Gastroesophageal sphincter (tissue), 4 donors: ENCODE measurements around the gene ATP2B2. TPM values are rescaled to one million over a fixed set of nuclear protein-coding genes. Genes with fewer than 3 reads are reported as not detected.

ENCODE experiments used
- ATAC-seq: fragments of 150-250 bp; one replicate; pipeline ENCODE4 v1.9.1; 2016; ENCODE audit warnings: mild to moderate bottlenecking, moderate library complexity
- H3K27ac ChIP-seq, 4 donors: fragments of 200-600 bp; sonication (generic) in 3 of 4; 1 replicate in 3 of 4; 2 replicates in 1 of 4; pipeline ENCODE4 v1.5.1; 2016 to 2019
- H3K27me3 ChIP-seq: fragments of 200-600 bp; sonication (generic); one replicate; pipeline ENCODE4 v1.5.1; 2019
- H3K36me3 ChIP-seq, 2 donors: fragments of 200-600 bp; sonication (generic); one replicate each; pipeline ENCODE4 v1.5.1; 2019; ENCODE audit warnings: control low read depth in 1 of 2
- H3K4me1 ChIP-seq, 3 donors: fragments of 200-600 bp; sonication (generic); 1 replicate in 2 of 3; 2 replicates in 1 of 3; pipeline ENCODE4 v1.5.1; 2016 to 2019; ENCODE audit warnings: control low read depth in 2 of 3
- H3K4me3 ChIP-seq, 2 donors: fragments of 200-600 bp; sonication (generic); one replicate each; pipeline ENCODE4 v1.5.1; 2019; ENCODE audit warnings: mild to moderate bottlenecking in 1 of 2, moderate library complexity in 1 of 2
- H3K9me3 ChIP-seq, 3 donors: fragments of 200-600 bp; sonication (generic); one replicate each; pipeline ENCODE4 v1.5.1; 2017 to 2019; ENCODE audit warnings: control low read depth in 2 of 3
- CTCF ChIP-seq, 4 experiments: fragments of 200-600 bp in 2 of 4; fragments of 450-650 bp in 2 of 4; sonication (generic) in 1 of 4; IDR thresholded peaks; one replicate each; pipeline ENCODE4 v1.5.1; 2017 to 2019; ENCODE audit warnings: antibody characterized with exemption in 4 of 4, mild to moderate bottlenecking in 2 of 4, moderate library complexity in 2 of 4
- EP300 ChIP-seq: sonication (generic); formaldehyde crosslinking; IDR thresholded peaks from one replicate; pipeline ENCODE4 v1.6.1; 2017; ENCODE audit warnings: antibody characterized with exemption, mild to moderate bottlenecking
- POLR2A ChIP-seq, 2 donors: fragments of 450-650 bp; IDR thresholded peaks; one replicate each; pipeline ENCODE4 v1.6.1; 2017; ENCODE audit warnings: antibody characterized with exemption in 2 of 2, mild to moderate bottlenecking in 2 of 2, moderate library complexity in 1 of 2
- POLR2AphosphoS5 ChIP-seq: sonication (generic); formaldehyde crosslinking; IDR thresholded peaks from one replicate; pipeline ENCODE4 v1.6.1; 2017; ENCODE audit warnings: antibody characterized with exemption
- WGBS, 2 donors: methylation state at CpG; one replicate each; pipeline ENCODE4 v1.1.5; 2018; ENCODE audit warnings: low coverage in 1 of 2; 5-methylcytosine and 5-hydroxymethylcytosine counted together
- total RNA-seq, 4 donors: library from RNA; depleted of rRNA; stranded (reverse); fragments of >200 nt; gene quantifications; one replicate each; pipeline ENCODE4 v1.1.0, GENCODE V29; 2016

The ATP2B2 gene
- total RNA-seq, 4 donors from 2014 or later = 0.13 to 0.30 (median 0.27) TPM; not detected in 1

GRCh38 chr3:10516544-10517452 is 11.4 kb upstream of the ATP2B2 start:
- H3K36me3 ChIP-seq = no peaks in the 10 kb centered on the region
- peaks cover 25% of the 10 kb centered on the region for H3K27me3 ChIP-seq
- no peaks in the 10 kb centered on the region for H3K4me1 ChIP-seq
- ATAC-seq = no peak
- 64 to 73% methylated on average over 4 to 7 of the region's 14 CpGs for WGBS, 2 donors
- TF ChIP-seq POLR2AphosphoS5 (no peak), POLR2A (IDR thresholded peaks at IDR 0.05) (no peak), CTCF (IDR thresholded peaks at IDR 0.05) (no peak)
- no peaks in the 10 kb centered on the region for H3K9me3 ChIP-seq
- H3K4me3 ChIP-seq = no peak overlapping the region
- H3K27ac ChIP-seq = no peak overlapping the region

- no peaks in the 10 kb centered on the region for H3K4me1 ChIP-seq
- 57 to 59% methylated on average over 3 to 4 of the region's 7 CpGs for WGBS, 2 donors
- no peaks in the 10 kb centered on the region for H3K9me3 ChIP-seq
- peaks cover 17% of the 10 kb centered on the region for H3K27me3 ChIP-seq
- H3K4me3 ChIP-seq = no peak overlapping the region
- H3K36me3 ChIP-seq = no peaks in the 10 kb centered on the region
- TF ChIP-seq POLR2AphosphoS5 (no peak), POLR2A (IDR thresholded peaks at IDR 0.05) (no peak), CTCF (IDR thresholded peaks at IDR 0.05) (no peak), EP300 (no peak)
- ATAC-seq = no peak
- no peak overlapping the region for H3K27ac ChIP-seq
These were observed 10.6 kb upstream of the ATP2B2 start for GRCh38 chr3:10515884-10516495.

- Histone ChIP-seq H3K4me3 (no peak overlapping the region), H3K4me1 (no peaks in the 10 kb centered on the region), H3K9me3 (no peaks in the 10 kb centered on the region), H3K36me3 (no peaks in the 10 kb centered on the region), H3K27ac (no peak overlapping the region), H3K27me3 (peaks cover 11% of the 10 kb centered on the region)
- no peak for TF ChIP-seq POLR2AphosphoS5
- TF ChIP-seq POLR2A (IDR thresholded peaks at IDR 0.05) = no peak
- TF ChIP-seq CTCF (IDR thresholded peaks at IDR 0.05) = no peak
- TF ChIP-seq EP300 = no peak
- WGBS, 2 donors = 68 to 75% methylated on average over 2 to 3 of the region's 3 CpGs
- ATAC-seq = no peak
These were observed 10.0 kb upstream of the ATP2B2 start for GRCh38 chr3:10515396-10515795.

GRCh38 chr3:10514407-10515069 is 9.2 kb upstream of the ATP2B2 start:
- H3K4me3 ChIP-seq = no peak overlapping the region
- no peak overlapping the region for H3K27ac ChIP-seq
- WGBS, 2 donors = no CpG with 5 or more reads among the region's 8 CpGs
- H3K4me1 ChIP-seq = no peaks in the 10 kb centered on the region
- no peak for ATAC-seq
- no peaks in the 10 kb centered on the region for H3K36me3 ChIP-seq
- H3K27me3 ChIP-seq = peaks cover 3% of the 10 kb centered on the region
- no peaks in the 10 kb centered on the region for H3K9me3 ChIP-seq
- no peak for TF ChIP-seq POLR2A (IDR thresholded peaks at IDR 0.05)
- TF ChIP-seq EP300 = no peak
- no peak for TF ChIP-seq POLR2AphosphoS5
- no peak for TF ChIP-seq CTCF (IDR thresholded peaks at IDR 0.05)
